GM12872 (cell line): ENCODE results near the gene MYMX.

ENCODE experiments used
- TF ChIP-seq, protein P1 (sequence below): IDR thresholded peaks from 3 replicates; pipeline ENCODE4 v1.5.1; 2011; ENCODE audit warnings: low read depth, mild to moderate bottlenecking, low read length, moderate library complexity; ENCODE audit not compliant: insufficient read depth

Gene MYMX

GRCh38 chr6:44176762-44177509 lies 39.8 kb upstream of the MYMX start:
- TF ChIP-seq, protein P1, sequence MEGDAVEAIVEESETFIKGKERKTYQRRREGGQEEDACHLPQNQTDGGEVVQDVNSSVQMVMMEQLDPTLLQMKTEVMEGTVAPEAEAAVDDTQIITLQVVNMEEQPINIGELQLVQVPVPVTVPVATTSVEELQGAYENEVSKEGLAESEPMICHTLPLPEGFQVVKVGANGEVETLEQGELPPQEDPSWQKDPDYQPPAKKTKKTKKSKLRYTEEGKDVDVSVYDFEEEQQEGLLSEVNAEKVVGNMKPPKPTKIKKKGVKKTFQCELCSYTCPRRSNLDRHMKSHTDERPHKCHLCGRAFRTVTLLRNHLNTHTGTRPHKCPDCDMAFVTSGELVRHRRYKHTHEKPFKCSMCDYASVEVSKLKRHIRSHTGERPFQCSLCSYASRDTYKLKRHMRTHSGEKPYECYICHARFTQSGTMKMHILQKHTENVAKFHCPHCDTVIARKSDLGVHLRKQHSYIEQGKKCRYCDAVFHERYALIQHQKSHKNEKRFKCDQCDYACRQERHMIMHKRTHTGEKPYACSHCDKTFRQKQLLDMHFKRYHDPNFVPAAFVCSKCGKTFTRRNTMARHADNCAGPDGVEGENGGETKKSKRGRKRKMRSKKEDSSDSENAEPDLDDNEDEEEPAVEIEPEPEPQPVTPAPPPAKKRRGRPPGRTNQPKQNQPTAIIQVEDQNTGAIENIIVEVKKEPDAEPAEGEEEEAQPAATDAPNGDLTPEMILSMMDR, result no peak

GRCh38 chr6:44177691-44178423 lies 38.9 kb upstream of the MYMX start:
- TF ChIP-seq, protein P1, result no peak

DNA sequence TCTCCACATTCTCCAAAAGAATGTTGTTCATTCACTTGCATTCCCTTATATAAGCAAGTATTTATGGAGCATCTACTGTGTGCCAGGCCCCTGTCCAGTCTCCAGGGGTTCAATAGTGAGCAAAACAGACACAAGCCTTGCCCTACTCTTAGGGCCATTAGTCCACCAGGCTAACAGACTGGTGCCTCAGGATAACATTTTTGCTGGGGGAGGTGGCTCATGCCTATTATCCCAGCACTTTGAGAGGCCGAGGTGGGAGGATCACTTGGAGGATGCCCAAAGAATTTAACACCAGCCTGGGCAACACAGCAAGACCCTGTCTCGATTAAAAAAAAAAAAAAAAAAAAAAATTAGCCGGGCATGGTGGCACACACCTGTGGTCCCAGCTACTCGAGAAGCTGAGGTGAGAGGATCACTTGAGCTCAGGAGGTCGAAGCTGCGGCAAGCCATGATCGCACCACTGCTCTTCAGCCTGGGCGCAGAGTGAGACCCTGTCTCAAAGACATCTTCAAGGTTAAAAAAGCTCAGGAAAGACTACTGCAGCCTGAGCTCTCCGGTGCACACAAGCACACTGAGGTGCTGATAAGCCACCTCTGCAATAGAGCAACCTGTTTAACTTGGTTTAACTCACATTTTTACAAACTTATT lies 38.2 kb upstream of the MYMX start:
- TF ChIP-seq, protein P1, result no peak

DNA sequence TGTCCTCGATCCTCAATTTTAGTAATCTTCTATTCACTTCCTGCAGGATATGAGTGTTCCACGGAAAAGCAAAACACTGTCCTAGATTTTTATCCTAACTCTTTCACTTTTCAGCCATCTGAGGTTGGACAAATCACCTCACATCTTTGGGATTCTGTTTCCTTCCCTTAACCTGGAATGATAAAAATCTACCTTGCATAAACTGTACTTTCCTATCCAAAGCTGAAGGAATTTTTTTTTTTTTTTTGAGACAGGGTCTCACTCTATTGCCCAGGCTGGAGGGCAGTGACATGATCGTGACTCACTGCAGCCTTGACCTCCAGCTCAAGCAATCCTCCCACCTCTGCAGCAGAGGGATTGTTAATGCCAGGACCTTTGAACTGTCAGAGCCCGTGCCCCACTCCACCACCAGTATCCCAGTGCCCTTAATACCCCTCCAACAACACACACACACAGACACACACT lies 37.6 kb upstream of the MYMX start:
- TF ChIP-seq, protein P1, result no peak

- TF ChIP-seq, protein P1, result no peak
These were observed 37.1 kb upstream of the MYMX start for GRCh38 chr6:44179648-44180047.

DNA sequence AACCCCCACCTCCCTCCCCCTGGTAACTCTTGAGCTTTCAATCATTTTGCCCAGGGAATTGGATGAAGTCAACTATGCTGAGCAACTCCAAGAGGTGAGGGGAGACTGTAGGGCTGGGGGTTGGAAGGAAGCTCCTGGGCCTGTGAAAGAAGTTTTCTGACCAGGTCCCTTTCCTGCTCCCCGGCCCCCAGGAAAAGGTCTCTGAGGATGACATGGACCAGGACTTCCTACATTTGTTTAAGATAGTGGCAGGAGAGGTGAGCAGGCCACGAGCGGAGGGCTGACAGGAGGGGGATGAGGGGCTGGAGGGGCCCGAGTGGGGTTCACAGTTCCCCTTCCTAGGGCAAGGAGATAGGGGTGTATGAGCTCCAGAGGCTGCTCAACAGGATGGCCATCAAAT lies 36.3 kb upstream of the MYMX start:
- TF ChIP-seq, protein P1, result no peak

DNA sequence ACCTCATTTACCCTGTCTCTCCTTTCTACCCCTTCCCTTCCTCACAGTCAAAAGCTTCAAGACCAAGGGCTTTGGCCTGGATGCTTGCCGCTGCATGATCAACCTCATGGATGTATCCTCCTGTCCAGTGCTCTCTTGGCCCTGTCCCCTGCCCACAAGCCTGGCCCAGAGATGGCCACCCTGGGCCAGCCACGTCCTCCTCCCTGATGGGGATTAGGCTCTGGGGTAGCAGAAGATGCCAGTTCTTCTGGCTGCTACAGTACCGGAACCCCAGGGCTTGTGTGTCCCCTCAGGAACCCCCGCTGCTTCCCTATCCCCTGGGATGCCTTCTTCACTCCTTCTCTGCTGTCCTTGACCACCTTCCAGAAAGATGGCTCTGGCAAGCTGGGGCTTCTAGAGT lies 35.8 kb upstream of the MYMX start:
- TF ChIP-seq, protein P1, result no peak
